Activated CD8-positive, alpha-beta memory T cell treated with anti-CD3 and anti-CD28 coated beads, Interleukin-2, amount 50 U/mL, for 24 hours (primary cell): ENCODE results near the gene NKIRAS1.
"Not testable (repeated sequence)": the region's sequence is repeated elsewhere in the genome, so short reads cannot be mapped to it uniquely, and the experiment has no call there.

ENCODE experiments used
- DNase-seq: peaks from one replicate; pipeline ENCODE4 v3.0.0-alpha.2; 2020; ENCODE audit errors: extremely low read depth

NKIRAS1 gene

DNA sequence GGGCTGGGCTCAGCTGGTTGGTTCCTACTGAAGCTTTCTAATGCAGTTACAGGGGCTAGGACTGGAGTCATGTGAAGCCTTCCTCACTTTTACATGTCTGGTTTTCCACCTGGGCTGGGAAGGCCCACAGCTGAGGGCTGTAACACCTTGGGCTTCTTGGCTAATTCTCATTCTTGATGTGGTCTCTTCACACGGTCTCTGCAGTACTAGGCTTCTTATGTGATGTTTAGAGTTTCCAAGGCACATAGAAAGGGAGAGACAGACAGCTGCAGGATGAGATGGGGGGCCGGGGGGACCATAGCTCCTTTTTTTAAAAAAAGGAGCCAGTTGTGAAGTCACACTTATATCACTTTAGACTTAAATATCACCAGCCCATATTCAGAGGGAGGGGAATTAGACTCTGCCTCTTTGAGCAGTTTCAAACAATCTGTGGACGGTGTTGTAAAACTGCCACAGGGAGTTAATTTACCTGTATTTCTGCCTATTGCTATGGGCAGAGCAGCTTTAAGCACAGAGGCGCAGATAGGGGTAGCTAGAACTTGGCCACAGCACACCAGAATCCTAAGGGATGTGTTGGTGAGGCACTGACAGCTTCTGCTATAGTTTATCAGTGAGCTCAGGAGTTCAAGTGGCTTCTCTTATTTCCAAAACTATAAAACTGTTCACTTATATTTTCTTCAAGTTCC lies 46.7 kb downstream of the NKIRAS1 start:
- DNase-seq: no peak

DNA sequence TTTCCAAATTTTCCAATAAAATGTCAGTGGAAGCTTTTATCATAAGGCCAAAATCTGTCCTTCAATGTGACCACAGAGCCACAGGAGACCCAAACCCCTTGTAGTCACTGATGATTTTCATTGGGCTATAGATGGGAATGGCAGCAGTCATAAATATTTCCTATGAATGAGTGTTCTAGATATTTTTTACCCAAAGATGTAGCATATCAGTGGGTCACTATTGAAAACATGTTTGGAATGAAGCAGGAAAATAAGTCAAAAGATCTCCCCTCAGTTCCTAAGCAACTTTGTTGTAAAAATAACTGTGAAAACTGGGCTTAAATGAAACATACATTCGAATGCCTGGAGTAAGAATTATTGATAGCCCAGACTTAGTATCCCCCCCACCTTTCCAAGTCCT lies 49.0 kb downstream of the NKIRAS1 start:
- no peak for DNase-seq

DNA sequence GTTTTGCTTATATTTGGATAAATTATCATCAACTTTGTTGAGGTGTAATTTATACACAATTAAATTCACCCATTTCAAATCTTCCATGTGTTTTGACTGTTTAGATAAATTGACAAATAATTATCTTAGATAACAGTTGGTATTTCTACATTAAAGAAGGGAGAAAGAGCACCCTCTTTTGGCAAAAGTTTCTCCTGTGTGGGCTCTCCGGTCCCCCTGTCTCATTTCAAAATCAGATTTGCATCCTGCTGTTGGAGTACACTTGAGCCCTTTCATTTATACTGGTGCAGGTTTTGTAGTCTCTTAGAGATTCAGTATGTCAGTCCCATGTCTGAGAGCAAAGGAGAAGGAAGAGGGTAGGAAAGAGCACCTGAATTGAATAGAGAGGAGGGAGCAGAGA lies 49.4 kb downstream of the NKIRAS1 start:
- DNase-seq: no peak

GRCh38 chr3:23865595-23866396 lies 51.0 kb downstream of the NKIRAS1 start:
- no peak for DNase-seq

GRCh38 chr3:23864931-23865330 lies 51.9 kb downstream of the NKIRAS1 start:
- no peak for DNase-seq

DNA sequence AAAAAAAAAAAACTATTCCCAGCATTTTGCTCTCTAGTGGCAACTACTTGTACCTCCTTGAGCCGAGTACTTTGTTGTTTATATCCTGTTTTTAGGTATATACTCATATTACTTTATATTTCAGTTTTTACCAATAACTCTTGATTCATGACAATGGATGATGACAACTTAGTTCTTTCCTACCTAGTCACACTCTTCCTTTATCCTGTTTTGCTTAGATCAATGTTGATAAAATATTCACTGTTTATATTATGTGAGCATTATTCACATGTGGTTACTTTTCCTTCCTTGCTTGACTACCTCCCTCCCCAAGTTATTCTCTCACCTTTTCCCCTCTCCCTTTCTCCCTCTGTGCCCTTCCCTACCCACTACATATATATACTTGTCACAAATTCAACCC lies 53.7 kb downstream of the NKIRAS1 start:
- DNase-seq: no peak

DNA sequence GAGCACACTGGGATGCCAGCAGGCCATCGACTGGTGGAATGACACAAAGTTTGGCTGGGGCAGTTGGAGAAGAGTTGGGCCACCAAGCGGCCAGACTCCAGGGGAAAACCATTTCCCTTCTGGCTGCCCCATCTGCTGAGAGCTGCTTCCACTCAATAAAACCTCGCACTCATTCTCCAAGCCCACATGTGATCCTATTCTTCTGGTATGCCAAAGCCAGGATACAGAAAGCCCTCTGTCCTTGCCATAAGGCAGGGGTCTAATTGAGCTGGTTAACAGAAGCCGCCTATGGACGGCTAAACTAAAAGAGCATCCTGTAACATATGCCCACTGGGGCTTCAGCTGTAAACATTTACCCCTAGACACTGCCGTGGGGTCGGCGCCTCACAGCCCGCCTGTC lies 55.1 kb downstream of the NKIRAS1 start:
- DNase-seq: no peak

- DNase-seq: no peak
These were observed 56.9 kb downstream of the NKIRAS1 start for GRCh38 chr3:23859839-23860382.

DNA sequence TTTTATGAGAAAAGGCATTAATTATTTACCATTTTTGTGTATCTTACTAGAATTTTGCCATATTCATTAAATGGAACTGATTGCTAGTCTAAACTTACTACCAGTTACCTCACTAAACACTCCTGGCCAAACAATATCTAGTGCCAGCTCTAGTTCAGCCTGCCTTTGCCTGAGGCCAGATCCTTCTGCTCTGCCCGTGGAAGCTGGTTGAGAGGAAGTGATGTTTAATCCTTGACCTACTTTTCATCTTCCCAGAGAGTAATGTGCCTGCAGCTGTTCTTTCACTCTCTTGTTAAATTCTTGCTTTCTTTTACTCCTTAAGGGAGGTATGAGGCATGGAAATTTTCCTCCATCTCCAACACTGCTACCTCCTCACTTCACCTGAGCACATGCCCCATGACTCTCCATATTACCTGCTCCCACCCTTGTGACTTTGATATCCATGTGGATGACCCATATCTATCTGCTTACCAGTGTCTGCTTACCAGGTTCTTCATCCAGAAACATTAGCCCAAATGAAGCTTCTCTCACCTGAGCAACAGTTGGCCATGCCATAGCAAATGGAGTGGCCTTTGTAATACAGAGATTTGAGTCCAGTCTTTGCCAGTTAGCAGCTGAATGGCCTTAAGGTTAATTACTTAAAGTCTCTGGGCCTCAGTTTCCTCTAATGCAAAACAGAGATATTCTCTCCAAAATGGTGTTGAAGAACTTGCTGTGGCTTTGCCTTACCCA lies 57.6 kb downstream of the NKIRAS1 start:
- DNase-seq: no peak

GRCh38 chr3:23856286-23856685 lies 60.5 kb downstream of the NKIRAS1 start:
- no peak for DNase-seq

- DNase-seq: not testable (repeated sequence)
These were observed 67.3 kb downstream of the NKIRAS1 start for GRCh38 chr3:23849462-23849861.

DNA sequence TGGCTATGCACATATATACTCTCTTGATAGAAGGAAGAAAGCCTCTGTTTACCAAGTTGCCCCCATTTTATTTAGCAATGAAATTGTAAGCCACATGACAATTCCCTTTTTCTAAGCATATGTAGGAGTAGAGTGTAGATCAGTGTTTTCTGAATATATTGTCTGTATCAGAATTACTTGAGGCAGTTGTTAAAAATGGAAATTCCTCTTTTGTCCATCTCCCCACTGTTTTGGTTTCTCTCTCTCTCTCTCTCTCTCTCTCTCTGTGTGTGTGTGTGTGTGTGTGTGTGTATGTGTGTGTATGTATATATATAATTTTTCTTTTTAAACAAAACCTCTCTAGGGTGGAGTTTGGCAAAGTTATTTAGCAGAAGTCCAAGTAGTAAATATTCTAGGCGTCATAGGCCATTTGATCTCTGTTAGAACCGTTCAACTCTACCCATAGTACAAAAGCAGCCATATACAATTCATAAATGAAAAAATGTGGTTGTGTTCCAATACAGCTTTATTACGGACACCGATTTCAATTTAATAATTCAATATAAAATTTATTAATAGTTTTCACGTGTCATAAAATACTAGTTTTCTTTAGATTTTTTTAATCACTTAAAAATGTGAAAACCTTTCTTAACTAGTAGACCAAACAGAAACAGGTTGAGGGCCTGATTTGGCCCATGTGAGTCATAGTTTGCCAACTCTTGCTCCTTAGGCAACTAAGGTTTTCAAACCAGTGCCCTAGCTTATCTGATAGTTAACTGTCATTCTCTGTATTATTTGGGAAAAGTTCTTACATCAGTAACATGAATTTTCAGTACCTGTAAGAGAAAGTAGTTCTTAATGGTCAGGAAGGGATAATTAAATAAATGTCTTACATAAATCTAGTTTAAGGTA lies 71.2 kb downstream of the NKIRAS1 start:
- no peak for DNase-seq

DNA sequence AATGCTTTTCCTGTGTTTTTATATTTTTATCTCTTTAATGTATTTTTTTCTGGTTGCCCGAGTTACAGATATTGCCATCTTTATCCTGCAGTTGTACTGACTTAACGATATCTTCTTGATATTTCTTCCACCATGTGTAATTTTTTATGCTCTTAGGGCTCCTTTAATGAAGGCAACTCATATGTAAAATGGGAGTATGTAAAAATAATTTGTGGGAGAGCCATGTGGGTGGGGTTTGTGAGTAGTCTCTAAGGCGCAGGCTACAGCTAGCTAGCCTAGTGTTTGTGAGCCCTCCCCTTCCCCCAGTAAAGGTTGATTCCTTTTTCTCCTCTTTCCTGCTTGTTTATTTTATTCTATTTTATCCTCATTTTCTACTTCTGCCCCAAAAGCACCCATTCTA lies 72.9 kb downstream of the NKIRAS1 start:
- no peak for DNase-seq
